ENCODE data around the gene ADM2.
A peak's percentile ranks its signal among the peaks of the same experiment; 100 is the strongest.

The ADM2 gene

DNA sequence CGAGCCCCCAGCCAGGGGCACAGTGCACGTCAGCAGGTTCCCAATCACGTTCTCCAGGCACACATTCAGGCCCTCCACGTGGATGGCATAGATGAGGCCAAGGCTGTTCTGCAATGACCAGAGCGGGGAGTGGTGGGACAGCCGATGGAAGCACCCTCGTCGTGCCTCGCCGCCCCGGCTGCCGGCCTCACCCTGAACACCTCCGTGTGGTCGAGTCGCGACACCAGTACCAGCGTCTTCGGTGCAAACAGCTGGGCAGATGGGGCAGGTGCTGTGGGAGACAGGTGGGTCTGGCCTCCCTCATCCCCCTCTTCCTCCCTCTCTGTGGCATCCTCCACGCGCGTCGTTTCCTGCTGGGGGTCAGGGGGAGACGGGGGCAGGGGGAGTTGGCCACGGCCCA, 14.0 kb upstream of the ADM2 start:
- no peaks in the 10 kb centered on the region for H3K9me3 ChIP-seq (ENCODE audit: insufficient read depth, low read length)
- H3K4me3 ChIP-seq (ENCODE audit: low read length) = no peak overlapping the region
- peaks cover 34% of the 10 kb centered on the region for H3K79me2 ChIP-seq (ENCODE audit: low read length)
- H3K36me3 ChIP-seq (replicated peaks; ENCODE audit: low read depth, low read length) = peaks cover 3% of the 10 kb centered on the region
- H3K4me1 ChIP-seq (ENCODE audit: low read length) = peaks cover 33% of the 10 kb centered on the region
- H3K9ac ChIP-seq (ENCODE audit: low read length) = no peak overlapping the region
- no peak for TF ChIP-seq EZH2phosphoT487 (IDR thresholded peaks at IDR 0.05; ENCODE audit: low read depth)
- TF ChIP-seq, protein P1, sequence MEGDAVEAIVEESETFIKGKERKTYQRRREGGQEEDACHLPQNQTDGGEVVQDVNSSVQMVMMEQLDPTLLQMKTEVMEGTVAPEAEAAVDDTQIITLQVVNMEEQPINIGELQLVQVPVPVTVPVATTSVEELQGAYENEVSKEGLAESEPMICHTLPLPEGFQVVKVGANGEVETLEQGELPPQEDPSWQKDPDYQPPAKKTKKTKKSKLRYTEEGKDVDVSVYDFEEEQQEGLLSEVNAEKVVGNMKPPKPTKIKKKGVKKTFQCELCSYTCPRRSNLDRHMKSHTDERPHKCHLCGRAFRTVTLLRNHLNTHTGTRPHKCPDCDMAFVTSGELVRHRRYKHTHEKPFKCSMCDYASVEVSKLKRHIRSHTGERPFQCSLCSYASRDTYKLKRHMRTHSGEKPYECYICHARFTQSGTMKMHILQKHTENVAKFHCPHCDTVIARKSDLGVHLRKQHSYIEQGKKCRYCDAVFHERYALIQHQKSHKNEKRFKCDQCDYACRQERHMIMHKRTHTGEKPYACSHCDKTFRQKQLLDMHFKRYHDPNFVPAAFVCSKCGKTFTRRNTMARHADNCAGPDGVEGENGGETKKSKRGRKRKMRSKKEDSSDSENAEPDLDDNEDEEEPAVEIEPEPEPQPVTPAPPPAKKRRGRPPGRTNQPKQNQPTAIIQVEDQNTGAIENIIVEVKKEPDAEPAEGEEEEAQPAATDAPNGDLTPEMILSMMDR (IDR thresholded peaks at IDR 0.05; ENCODE audit: low read depth, low read length) = no peak
- H3K27me3 ChIP-seq (ENCODE audit: low read depth, low read length) = no peaks in the 10 kb centered on the region
- H3K4me2 ChIP-seq (ENCODE audit: low read length) = no peak overlapping the region
- peaks cover 14% of the 10 kb centered on the region for H4K20me1 ChIP-seq (ENCODE audit: insufficient read depth, low read length)
- no peak overlapping the region for H2AFZ ChIP-seq (ENCODE audit: low read depth, low read length)
- H3K27ac ChIP-seq (ENCODE audit: low read length) = no peak overlapping the region

DNA sequence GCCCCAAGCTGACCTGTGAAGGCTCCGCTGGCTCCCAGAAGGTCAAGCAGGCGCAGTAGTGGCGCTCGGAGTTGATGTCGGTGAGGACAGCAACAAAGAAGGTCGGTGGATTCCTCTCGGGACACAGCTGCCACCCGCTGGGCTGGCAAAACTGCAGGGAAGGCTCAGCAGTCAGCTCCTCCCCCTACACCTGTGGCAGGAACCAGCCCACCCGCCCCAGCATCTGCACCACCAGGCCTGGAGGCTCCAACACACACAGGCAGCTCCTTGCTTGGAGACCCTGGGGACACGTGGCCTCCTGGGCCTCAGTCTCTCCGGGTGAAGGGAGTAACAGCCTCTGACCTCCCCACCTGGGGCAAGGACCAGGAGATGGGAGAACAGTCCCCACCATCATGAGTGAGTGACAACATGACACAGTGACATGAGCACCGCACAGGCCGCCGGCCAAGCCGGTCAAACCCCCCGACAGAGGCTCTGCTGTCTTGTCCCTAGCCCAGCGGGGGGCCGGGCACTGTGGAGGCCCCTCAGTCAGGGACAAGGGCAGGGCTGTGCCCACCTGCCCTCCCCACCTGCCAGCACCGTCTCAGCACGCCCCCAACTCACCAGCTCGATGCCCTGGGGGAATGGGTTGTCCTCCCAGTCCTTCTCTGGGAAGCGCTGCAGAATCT, 13.4 kb upstream of the ADM2 start:
- Histone ChIP-seq H3K9ac (ENCODE audit: low read length) (no peak overlapping the region), H2AFZ (ENCODE audit: low read depth, low read length) (no peak overlapping the region), H3K79me2 (ENCODE audit: low read length) (peaks cover 40% of the 10 kb centered on the region), H3K27me3 (ENCODE audit: low read depth, low read length) (no peaks in the 10 kb centered on the region), H3K27ac (ENCODE audit: low read length) (no peak overlapping the region), H3K36me3 (replicated peaks; ENCODE audit: low read depth, low read length) (peaks cover 3% of the 10 kb centered on the region), H3K4me3 (ENCODE audit: low read length) (no peak overlapping the region), H3K4me1 (ENCODE audit: low read length) (peaks cover 33% of the 10 kb centered on the region), H3K9me3 (ENCODE audit: insufficient read depth, low read length) (no peaks in the 10 kb centered on the region), H4K20me1 (ENCODE audit: insufficient read depth, low read length) (peaks cover 18% of the 10 kb centered on the region), H3K4me2 (ENCODE audit: low read length) (no peak overlapping the region)
- TF ChIP-seq, protein P1 (IDR thresholded peaks at IDR 0.05; ENCODE audit: low read depth, low read length) = no peak
- no peak for TF ChIP-seq EZH2phosphoT487 (IDR thresholded peaks at IDR 0.05; ENCODE audit: low read depth)

DNA sequence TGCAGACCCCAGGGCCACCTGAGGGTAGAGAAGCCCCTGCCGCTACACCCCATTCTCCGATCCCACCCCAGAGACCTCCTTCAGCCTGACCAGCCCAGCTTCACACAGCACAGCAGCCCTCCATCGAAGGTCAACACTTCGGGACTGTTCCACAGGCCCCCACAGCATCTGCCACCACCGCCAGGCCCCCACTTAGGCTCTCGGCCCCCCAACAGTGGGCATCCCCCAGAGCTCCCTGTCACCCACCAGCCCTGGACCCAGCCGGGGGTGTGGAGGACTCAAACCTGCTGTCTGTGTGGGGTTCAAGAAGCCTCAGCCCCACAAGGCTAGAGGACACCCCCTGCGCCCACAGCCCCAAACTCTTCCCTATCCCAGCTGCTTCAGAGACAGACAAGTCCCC, 12.7 kb upstream of the ADM2 start:
- TF ChIP-seq, protein P1 (IDR thresholded peaks at IDR 0.05; ENCODE audit: low read depth, low read length) = no peak
- TF ChIP-seq EZH2phosphoT487 (IDR thresholded peaks at IDR 0.05; ENCODE audit: low read depth) = no peak
- Histone ChIP-seq H3K27ac (ENCODE audit: low read length) (no peak overlapping the region), H2AFZ (ENCODE audit: low read depth, low read length) (no peak overlapping the region), H3K27me3 (ENCODE audit: low read depth, low read length) (no peaks in the 10 kb centered on the region), H4K20me1 (ENCODE audit: insufficient read depth, low read length) (peaks cover 23% of the 10 kb centered on the region), H3K9me3 (ENCODE audit: insufficient read depth, low read length) (no peaks in the 10 kb centered on the region), H3K79me2 (ENCODE audit: low read length) (peaks cover 47% of the 10 kb centered on the region), H3K9ac (ENCODE audit: low read length) (no peak overlapping the region), H3K4me1 (ENCODE audit: low read length) (peaks cover 36% of the 10 kb centered on the region), H3K4me2 (ENCODE audit: low read length) (peak overlapping the region; percentile 71; the same call in 1 of the 2 replicates), H3K4me3 (ENCODE audit: low read length) (no peak overlapping the region), H3K36me3 (replicated peaks; ENCODE audit: low read depth, low read length) (no peaks in the 10 kb centered on the region)

DNA sequence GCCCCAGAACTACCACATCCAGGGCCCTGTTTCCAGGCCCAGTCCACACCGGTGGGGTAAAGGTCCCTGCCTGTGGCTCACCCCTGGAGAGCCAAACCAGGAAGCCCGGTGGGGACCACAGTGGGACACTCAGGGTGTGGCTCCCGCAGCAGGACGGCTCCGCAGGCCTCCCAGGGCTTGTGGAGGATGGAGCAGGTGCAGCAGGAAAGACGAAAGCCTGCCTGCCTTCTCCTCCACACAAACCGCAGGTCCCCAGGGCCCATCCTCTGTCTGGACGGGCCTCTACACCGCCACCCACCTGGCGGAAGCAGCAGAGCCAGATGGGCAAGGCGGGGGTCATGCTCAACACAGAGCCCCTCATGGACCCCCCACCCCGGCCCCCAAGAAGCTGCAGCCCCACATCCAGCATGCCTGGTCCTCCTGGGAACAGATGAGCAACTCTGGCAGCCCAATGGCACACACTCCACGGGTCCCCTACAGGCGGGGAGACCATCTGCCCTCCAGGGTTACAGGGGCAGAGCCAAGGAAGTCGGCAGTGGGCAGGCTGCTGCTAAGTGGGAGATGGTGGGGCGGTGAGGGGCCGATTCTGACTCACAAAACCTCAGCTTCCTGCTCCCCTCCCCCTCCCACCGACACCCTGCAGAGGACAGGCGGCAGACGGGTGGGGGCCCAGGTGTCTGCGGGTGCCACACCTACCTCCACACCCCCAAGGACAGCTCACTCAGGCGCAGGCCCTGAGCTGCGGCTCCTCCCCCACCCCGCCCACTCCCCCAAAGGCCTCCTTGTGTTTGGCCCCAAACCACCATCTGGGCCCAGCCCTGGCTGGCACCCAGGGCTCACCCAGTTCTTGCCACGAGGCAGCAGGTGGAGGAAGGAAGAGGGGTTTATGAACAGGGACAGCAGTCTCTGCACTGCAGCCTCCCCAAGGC, 11.7 kb upstream of the ADM2 start:
- H3K4me1 ChIP-seq (ENCODE audit: low read length) = peaks cover 32% of the 10 kb centered on the region
- peak overlapping the region; percentile 64 for H3K4me3 ChIP-seq (ENCODE audit: low read length)
- peak overlapping the region; percentile 34; the same call in 1 of the 2 replicates for H3K9ac ChIP-seq (ENCODE audit: low read length)
- TF ChIP-seq, protein P1 (IDR thresholded peaks at IDR 0.05; ENCODE audit: low read depth, low read length) = 0 out of 2 replicates have a peak, but pooled peaks have one; percentile 4
- TF ChIP-seq EZH2phosphoT487 (IDR thresholded peaks at IDR 0.05; ENCODE audit: low read depth) = no peak
- H3K36me3 ChIP-seq (replicated peaks; ENCODE audit: low read depth, low read length) = no peaks in the 10 kb centered on the region
- no peaks in the 10 kb centered on the region for H3K9me3 ChIP-seq (ENCODE audit: insufficient read depth, low read length)
- peak overlapping the region; percentile 54 for H3K27ac ChIP-seq (ENCODE audit: low read length)
- peaks cover 29% of the 10 kb centered on the region for H4K20me1 ChIP-seq (ENCODE audit: insufficient read depth, low read length)
- peaks cover 55% of the 10 kb centered on the region for H3K79me2 ChIP-seq (ENCODE audit: low read length)
- peak overlapping the region; percentile 71 for H3K4me2 ChIP-seq (ENCODE audit: low read length)
- no peaks in the 10 kb centered on the region for H3K27me3 ChIP-seq (ENCODE audit: low read depth, low read length)
- H2AFZ ChIP-seq (ENCODE audit: low read depth, low read length) = no peak overlapping the region

All from OCI-LY3 (cell line).